Measurements from ENCODE around the gene ANXA6.

The ANXA6 gene

DNA sequence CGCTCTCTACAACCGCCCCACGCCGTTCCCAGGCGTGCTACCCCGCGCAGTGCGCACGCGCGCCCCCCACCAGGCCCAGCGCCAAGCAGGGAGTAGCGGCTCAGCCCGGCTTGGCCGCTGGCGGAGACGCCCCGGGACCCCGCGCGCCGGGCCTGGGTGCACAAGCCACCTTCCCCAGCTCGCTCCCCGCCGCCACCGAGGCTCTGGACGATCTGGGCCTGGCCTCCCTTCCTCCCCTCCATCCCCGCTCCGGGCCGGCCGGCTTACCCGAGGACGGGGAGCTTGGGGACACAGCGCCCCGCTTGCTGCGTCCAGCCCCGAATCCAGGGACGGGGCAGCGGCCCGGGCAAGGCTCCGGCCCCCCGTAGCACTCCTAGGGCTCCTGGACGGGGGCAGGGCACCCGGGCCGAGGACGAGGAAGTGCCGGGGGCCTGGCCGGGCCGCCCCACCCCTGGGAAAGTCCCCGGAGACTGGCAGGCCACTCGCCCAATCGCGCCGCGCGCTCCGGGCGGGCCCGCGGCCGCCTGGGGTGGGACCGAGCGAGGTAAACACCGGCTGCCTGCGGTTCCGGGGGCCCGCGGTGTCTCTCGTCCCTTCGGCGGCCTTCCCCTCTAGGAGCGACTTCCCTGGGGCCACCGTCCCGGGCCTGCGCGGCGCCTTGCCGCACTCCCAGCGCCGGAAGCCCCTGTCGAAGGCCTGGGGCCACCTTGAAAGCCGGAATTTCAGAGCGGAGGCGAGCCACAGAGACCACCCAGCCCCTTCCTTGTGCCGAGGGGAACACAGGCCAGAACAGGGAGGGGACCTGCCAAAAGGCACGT is 76.8 kb downstream of the ANXA6 start, which contains the start of gene TNIP1 (continued):
- TF ChIP-seq ZNF629 (tag by site-specific recombination; IDR thresholded peaks at IDR 0.05) (no peak), ZNF175 (tag by site-specific recombination; IDR thresholded peaks at IDR 0.05) (no peak), ZBTB7A (tag by site-specific recombination; IDR thresholded peaks at IDR 0.05; ENCODE audit: low read depth) (peak; percentile 71), ZNF785 (tag by site-specific recombination; IDR thresholded peaks at IDR 0.05) (no peak), ZNF140 (tag by site-specific recombination; IDR thresholded peaks at IDR 0.05) (no peak), YY2 (tag by site-specific recombination; IDR thresholded peaks at IDR 0.05) (no peak), KLF1 (tag by site-specific recombination; IDR thresholded peaks at IDR 0.05) (peak; percentile 80; the same call in 1 of the 2 replicates), ZNF10 (tag by site-specific recombination; IDR thresholded peaks at IDR 0.05) (no peak), ZNF626 (tag by site-specific recombination; IDR thresholded peaks at IDR 0.05) (no peak), ZNF610 (tag by site-specific recombination; IDR thresholded peaks at IDR 0.05; ENCODE audit: borderline replicate concordance) (no peak; the same call in 1 of the 2 replicates), KLF7 (tag by site-specific recombination; IDR thresholded peaks at IDR 0.05; ENCODE audit: borderline replicate concordance) (peak; percentile 40; the same call in 1 of the 2 replicates), ZNF404 (tag by site-specific recombination; IDR thresholded peaks at IDR 0.05) (no peak), ZSCAN30 (tag by site-specific recombination; IDR thresholded peaks at IDR 0.05) (peak; percentile 92), ZNF311 (tag by site-specific recombination; IDR thresholded peaks at IDR 0.05; ENCODE audit: borderline replicate concordance) (no peak), GLI2 (tag by site-specific recombination; IDR thresholded peaks at IDR 0.05; ENCODE audit: borderline replicate concordance, low read depth) (no peak), ZNF184 (tag by site-specific recombination; IDR thresholded peaks at IDR 0.05) (0 out of 2 replicates have a peak, but pooled peaks have one; percentile 61), SCRT2 (tag by site-specific recombination; IDR thresholded peaks at IDR 0.05) (0 out of 2 replicates have a peak, but pooled peaks have one; percentile 14), ZNF2 (tag by site-specific recombination; IDR thresholded peaks at IDR 0.05) (peak; percentile 83)
- TF ChIP-seq, protein P1, sequence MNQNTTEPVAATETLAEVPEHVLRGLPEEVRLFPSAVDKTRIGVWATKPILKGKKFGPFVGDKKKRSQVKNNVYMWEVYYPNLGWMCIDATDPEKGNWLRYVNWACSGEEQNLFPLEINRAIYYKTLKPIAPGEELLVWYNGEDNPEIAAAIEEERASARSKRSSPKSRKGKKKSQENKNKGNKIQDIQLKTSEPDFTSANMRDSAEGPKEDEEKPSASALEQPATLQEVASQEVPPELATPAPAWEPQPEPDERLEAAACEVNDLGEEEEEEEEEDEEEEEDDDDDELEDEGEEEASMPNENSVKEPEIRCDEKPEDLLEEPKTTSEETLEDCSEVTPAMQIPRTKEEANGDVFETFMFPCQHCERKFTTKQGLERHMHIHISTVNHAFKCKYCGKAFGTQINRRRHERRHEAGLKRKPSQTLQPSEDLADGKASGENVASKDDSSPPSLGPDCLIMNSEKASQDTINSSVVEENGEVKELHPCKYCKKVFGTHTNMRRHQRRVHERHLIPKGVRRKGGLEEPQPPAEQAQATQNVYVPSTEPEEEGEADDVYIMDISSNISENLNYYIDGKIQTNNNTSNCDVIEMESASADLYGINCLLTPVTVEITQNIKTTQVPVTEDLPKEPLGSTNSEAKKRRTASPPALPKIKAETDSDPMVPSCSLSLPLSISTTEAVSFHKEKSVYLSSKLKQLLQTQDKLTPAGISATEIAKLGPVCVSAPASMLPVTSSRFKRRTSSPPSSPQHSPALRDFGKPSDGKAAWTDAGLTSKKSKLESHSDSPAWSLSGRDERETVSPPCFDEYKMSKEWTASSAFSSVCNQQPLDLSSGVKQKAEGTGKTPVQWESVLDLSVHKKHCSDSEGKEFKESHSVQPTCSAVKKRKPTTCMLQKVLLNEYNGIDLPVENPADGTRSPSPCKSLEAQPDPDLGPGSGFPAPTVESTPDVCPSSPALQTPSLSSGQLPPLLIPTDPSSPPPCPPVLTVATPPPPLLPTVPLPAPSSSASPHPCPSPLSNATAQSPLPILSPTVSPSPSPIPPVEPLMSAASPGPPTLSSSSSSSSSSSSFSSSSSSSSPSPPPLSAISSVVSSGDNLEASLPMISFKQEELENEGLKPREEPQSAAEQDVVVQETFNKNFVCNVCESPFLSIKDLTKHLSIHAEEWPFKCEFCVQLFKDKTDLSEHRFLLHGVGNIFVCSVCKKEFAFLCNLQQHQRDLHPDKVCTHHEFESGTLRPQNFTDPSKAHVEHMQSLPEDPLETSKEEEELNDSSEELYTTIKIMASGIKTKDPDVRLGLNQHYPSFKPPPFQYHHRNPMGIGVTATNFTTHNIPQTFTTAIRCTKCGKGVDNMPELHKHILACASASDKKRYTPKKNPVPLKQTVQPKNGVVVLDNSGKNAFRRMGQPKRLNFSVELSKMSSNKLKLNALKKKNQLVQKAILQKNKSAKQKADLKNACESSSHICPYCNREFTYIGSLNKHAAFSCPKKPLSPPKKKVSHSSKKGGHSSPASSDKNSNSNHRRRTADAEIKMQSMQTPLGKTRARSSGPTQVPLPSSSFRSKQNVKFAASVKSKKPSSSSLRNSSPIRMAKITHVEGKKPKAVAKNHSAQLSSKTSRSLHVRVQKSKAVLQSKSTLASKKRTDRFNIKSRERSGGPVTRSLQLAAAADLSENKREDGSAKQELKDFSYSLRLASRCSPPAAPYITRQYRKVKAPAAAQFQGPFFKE (tag by site-specific recombination; IDR thresholded peaks at IDR 0.05; ENCODE audit: borderline replicate concordance), result no peak
- TF ChIP-seq, protein P2, sequence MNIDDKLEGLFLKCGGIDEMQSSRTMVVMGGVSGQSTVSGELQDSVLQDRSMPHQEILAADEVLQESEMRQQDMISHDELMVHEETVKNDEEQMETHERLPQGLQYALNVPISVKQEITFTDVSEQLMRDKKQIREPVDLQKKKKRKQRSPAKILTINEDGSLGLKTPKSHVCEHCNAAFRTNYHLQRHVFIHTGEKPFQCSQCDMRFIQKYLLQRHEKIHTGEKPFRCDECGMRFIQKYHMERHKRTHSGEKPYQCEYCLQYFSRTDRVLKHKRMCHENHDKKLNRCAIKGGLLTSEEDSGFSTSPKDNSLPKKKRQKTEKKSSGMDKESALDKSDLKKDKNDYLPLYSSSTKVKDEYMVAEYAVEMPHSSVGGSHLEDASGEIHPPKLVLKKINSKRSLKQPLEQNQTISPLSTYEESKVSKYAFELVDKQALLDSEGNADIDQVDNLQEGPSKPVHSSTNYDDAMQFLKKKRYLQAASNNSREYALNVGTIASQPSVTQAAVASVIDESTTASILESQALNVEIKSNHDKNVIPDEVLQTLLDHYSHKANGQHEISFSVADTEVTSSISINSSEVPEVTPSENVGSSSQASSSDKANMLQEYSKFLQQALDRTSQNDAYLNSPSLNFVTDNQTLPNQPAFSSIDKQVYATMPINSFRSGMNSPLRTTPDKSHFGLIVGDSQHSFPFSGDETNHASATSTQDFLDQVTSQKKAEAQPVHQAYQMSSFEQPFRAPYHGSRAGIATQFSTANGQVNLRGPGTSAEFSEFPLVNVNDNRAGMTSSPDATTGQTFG (tag by site-specific recombination; IDR thresholded peaks at IDR 0.05; ENCODE audit: borderline replicate concordance), result no peak
- TF ChIP-seq, protein P3, sequence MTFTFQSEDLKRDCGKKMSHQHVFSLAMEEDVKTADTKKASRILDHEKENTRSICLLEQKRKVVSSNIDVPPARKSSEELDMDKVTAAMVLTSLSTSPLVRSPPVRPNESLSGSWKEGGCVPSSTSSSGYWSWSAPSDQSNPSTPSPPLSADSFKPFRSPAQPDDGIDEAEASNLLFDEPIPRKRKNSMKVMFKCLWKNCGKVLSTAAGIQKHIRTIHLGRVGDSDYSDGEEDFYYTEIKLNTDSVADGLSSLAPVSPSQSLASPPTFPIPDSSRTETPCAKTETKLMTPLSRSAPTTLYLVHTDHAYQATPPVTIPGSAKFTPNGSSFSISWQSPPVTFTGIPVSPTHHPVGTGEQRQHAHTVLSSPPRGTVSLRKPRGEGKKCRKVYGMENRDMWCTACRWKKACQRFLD (tag by site-specific recombination; IDR thresholded peaks at IDR 0.05), result peak; percentile 66
- TF ChIP-seq, protein P4, sequence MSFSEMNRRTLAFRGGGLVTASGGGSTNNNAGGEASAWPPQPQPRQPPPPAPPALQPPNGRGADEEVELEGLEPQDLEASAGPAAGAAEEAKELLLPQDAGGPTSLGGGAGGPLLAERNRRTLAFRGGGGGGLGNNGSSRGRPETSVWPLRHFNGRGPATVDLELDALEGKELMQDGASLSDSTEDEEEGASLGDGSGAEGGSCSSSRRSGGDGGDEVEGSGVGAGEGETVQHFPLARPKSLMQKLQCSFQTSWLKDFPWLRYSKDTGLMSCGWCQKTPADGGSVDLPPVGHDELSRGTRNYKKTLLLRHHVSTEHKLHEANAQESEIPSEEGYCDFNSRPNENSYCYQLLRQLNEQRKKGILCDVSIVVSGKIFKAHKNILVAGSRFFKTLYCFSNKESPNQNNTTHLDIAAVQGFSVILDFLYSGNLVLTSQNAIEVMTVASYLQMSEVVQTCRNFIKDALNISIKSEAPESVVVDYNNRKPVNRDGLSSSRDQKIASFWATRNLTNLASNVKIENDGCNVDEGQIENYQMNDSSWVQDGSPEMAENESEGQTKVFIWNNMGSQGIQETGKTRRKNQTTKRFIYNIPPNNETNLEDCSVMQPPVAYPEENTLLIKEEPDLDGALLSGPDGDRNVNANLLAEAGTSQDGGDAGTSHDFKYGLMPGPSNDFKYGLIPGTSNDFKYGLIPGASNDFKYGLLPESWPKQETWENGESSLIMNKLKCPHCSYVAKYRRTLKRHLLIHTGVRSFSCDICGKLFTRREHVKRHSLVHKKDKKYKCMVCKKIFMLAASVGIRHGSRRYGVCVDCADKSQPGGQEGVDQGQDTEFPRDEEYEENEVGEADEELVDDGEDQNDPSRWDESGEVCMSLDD (tag by site-specific recombination; IDR thresholded peaks at IDR 0.05), result peak; percentile 91

All from HEK293 (cell line).